Activated naive CD8-positive, alpha-beta T cell treated with anti-CD3 and anti-CD28 coated beads for 36 hours (primary cell): Measurements from ENCODE around the gene PRR5. TPM values are rescaled to one million over a fixed set of nuclear protein-coding genes. Genes with fewer than 3 reads are reported as not detected.
"Not testable (repeated sequence)": the region's sequence is repeated elsewhere in the genome, so short reads cannot be mapped to it uniquely, and the experiment has no call there.

Experiments used
- DNase-seq: peaks from one replicate; pipeline ENCODE4 v3.0.0; 2021
- H3K27ac Mint-ChIP-seq: one replicate; pipeline ENCODE4 v1.8.0; 2022; ENCODE audit warnings: mild to moderate bottlenecking, moderate library complexity, mixed read lengths
- H3K27me3 Mint-ChIP-seq: one replicate; pipeline ENCODE4 v1.8.0; 2022; ENCODE audit warnings: mild to moderate bottlenecking, mixed read lengths
- H3K36me3 Mint-ChIP-seq: one replicate; pipeline ENCODE4 v1.8.0; 2021; ENCODE audit warnings: mild to moderate bottlenecking, mixed read lengths
- H3K4me1 Mint-ChIP-seq: one replicate; pipeline ENCODE4 v1.8.0; 2021; ENCODE audit warnings: mixed read lengths
- H3K4me3 Mint-ChIP-seq: one replicate; pipeline ENCODE4 v1.8.0; 2022; ENCODE audit warnings: mild to moderate bottlenecking, moderate library complexity, mixed read lengths
- H3K9me3 Mint-ChIP-seq: one replicate; pipeline ENCODE4 v1.8.0; 2022; ENCODE audit warnings: mixed read lengths
- total RNA-seq, 2 experiments: library from RNA; stranded (reverse); gene quantifications; one replicate each; pipeline ENCODE4 v1.2.3, GENCODE V29; 2021

Gene PRR5
- total RNA-seq, 2 experiments from 2014 or later = 22.3 to 24.6 TPM

- H3K27me3 Mint-ChIP-seq = no peaks in the 10 kb centered on the region
- H3K4me1 Mint-ChIP-seq = peaks cover 51% of the 10 kb centered on the region
- H3K27ac Mint-ChIP-seq = peak overlapping the region; percentile 32
- DNase-seq = peak; percentile 42
- no peaks in the 10 kb centered on the region for H3K36me3 Mint-ChIP-seq
- no peaks in the 10 kb centered on the region for H3K9me3 Mint-ChIP-seq
- peak overlapping the region; percentile 42 for H3K4me3 Mint-ChIP-seq
Observed at GRCh38 chr22:44668190-44668885, 33.7 kb upstream of the PRR5 start.

- DNase-seq = no peak
- no peaks in the 10 kb centered on the region for H3K9me3 Mint-ChIP-seq
- H3K27me3 Mint-ChIP-seq = no peaks in the 10 kb centered on the region
- peaks cover 45% of the 10 kb centered on the region for H3K4me1 Mint-ChIP-seq
- H3K27ac Mint-ChIP-seq = peak overlapping the region; percentile 38
- peak overlapping the region; percentile 79 for H3K4me3 Mint-ChIP-seq
- H3K36me3 Mint-ChIP-seq = no peaks in the 10 kb centered on the region
Observed at GRCh38 chr22:44668886-44669521, 33.0 kb upstream of the PRR5 start.

GRCh38 chr22:44669561-44669976 lies 32.4 kb upstream of the PRR5 start:
- Mint-ChIP-seq H3K27ac (no peak overlapping the region), H3K36me3 (no peaks in the 10 kb centered on the region), H3K4me1 (peaks cover 39% of the 10 kb centered on the region), H3K9me3 (no peaks in the 10 kb centered on the region), H3K4me3 (peak overlapping the region; percentile 79), H3K27me3 (no peaks in the 10 kb centered on the region)
- DNase-seq = no peak

GRCh38 chr22:44670220-44670988 lies 31.6 kb upstream of the PRR5 start:
- DNase-seq = no peak
- Mint-ChIP-seq H3K4me1 (peaks cover 35% of the 10 kb centered on the region), H3K36me3 (no peaks in the 10 kb centered on the region)

GRCh38 chr22:44671742-44672141 lies 30.3 kb upstream of the PRR5 start:
- Mint-ChIP-seq H3K27ac (no peak overlapping the region), H3K4me3 (no peak overlapping the region), H3K9me3 (no peaks in the 10 kb centered on the region), H3K36me3 (no peaks in the 10 kb centered on the region), H3K27me3 (no peaks in the 10 kb centered on the region), H3K4me1 (peaks cover 36% of the 10 kb centered on the region)
- DNase-seq = no peak

More at GRCh38 chr22:44670220-44670988, 31.6 kb upstream of the PRR5 start:
- H3K27ac Mint-ChIP-seq = no peak overlapping the region
- no peaks in the 10 kb centered on the region for H3K9me3 Mint-ChIP-seq
- H3K4me3 Mint-ChIP-seq = no peak overlapping the region
- no peaks in the 10 kb centered on the region for H3K27me3 Mint-ChIP-seq

GRCh38 chr22:44672632-44673031 lies 29.4 kb upstream of the PRR5 start:
- H3K4me1 Mint-ChIP-seq = peaks cover 31% of the 10 kb centered on the region
- no peaks in the 10 kb centered on the region for H3K27me3 Mint-ChIP-seq
- H3K36me3 Mint-ChIP-seq = no peaks in the 10 kb centered on the region
- no peaks in the 10 kb centered on the region for H3K9me3 Mint-ChIP-seq
- H3K4me3 Mint-ChIP-seq = no peak overlapping the region
- DNase-seq = no peak
- H3K27ac Mint-ChIP-seq = no peak overlapping the region

GRCh38 chr22:44673406-44673805 lies 28.6 kb upstream of the PRR5 start:
- Mint-ChIP-seq H3K27me3 (no peaks in the 10 kb centered on the region), H3K4me3 (no peak overlapping the region), H3K36me3 (no peaks in the 10 kb centered on the region), H3K4me1 (peaks cover 30% of the 10 kb centered on the region), H3K27ac (no peak overlapping the region), H3K9me3 (no peaks in the 10 kb centered on the region)
- no peak for DNase-seq

- H3K27ac Mint-ChIP-seq, H3K9me3 Mint-ChIP-seq, H3K4me3 Mint-ChIP-seq, DNase-seq, H3K27me3 Mint-ChIP-seq, H3K36me3 Mint-ChIP-seq: not testable (repeated sequence)
- peaks cover 24% of the 10 kb centered on the region for H3K4me1 Mint-ChIP-seq
Observed at GRCh38 chr22:44676066-44676440, 26.0 kb upstream of the PRR5 start.

- no peaks in the 10 kb centered on the region for H3K36me3 Mint-ChIP-seq
- no peak overlapping the region for H3K27ac Mint-ChIP-seq
- DNase-seq = no peak
- peak overlapping the region; percentile 69 for H3K4me3 Mint-ChIP-seq
- peaks cover 24% of the 10 kb centered on the region for H3K4me1 Mint-ChIP-seq
- no peaks in the 10 kb centered on the region for H3K9me3 Mint-ChIP-seq
- H3K27me3 Mint-ChIP-seq = no peaks in the 10 kb centered on the region
Observed at GRCh38 chr22:44676441-44677352, 25.3 kb upstream of the PRR5 start.

GRCh38 chr22:44677353-44677840 lies 24.6 kb upstream of the PRR5 start:
- Mint-ChIP-seq H3K27ac (no peak overlapping the region), H3K36me3 (no peaks in the 10 kb centered on the region), H3K4me3 (peak overlapping the region; percentile 69), H3K4me1 (peaks cover 20% of the 10 kb centered on the region), H3K27me3 (no peaks in the 10 kb centered on the region), H3K9me3 (no peaks in the 10 kb centered on the region)
- DNase-seq = no peak

- DNase-seq = no peak
- no peak overlapping the region for H3K4me3 Mint-ChIP-seq
- H3K9me3 Mint-ChIP-seq = no peaks in the 10 kb centered on the region
- H3K4me1 Mint-ChIP-seq = peaks cover 24% of the 10 kb centered on the region
- no peaks in the 10 kb centered on the region for H3K36me3 Mint-ChIP-seq
- no peaks in the 10 kb centered on the region for H3K27me3 Mint-ChIP-seq
- no peak overlapping the region for H3K27ac Mint-ChIP-seq
Observed at GRCh38 chr22:44677871-44678555, 24.0 kb upstream of the PRR5 start.

- Mint-ChIP-seq H3K36me3 (no peaks in the 10 kb centered on the region), H3K27ac (no peak overlapping the region), H3K4me1 (peaks cover 27% of the 10 kb centered on the region), H3K27me3 (no peaks in the 10 kb centered on the region), H3K4me3 (no peak overlapping the region), H3K9me3 (no peaks in the 10 kb centered on the region)
- DNase-seq = no peak
Observed at GRCh38 chr22:44678556-44679305, 23.3 kb upstream of the PRR5 start.

GRCh38 chr22:44679306-44679647 lies 22.7 kb upstream of the PRR5 start:
- not testable (repeated sequence) for DNase-seq, H3K27me3 Mint-ChIP-seq, H3K27ac Mint-ChIP-seq, H3K36me3 Mint-ChIP-seq, H3K4me3 Mint-ChIP-seq, H3K9me3 Mint-ChIP-seq
- peaks cover 28% of the 10 kb centered on the region for H3K4me1 Mint-ChIP-seq

- no peak for DNase-seq
- H3K4me1 Mint-ChIP-seq = peaks cover 36% of the 10 kb centered on the region
- H3K4me3 Mint-ChIP-seq = no peak overlapping the region
- no peaks in the 10 kb centered on the region for H3K9me3 Mint-ChIP-seq
- no peaks in the 10 kb centered on the region for H3K27me3 Mint-ChIP-seq
- H3K36me3 Mint-ChIP-seq = no peaks in the 10 kb centered on the region
- no peak overlapping the region for H3K27ac Mint-ChIP-seq
Observed at GRCh38 chr22:44680058-44680457, 21.9 kb upstream of the PRR5 start.
